IMR-90 (cell line): ENCODE data around the gene KEAP1. TPM values are rescaled to one million over a fixed set of nuclear protein-coding genes. Genes with fewer than 3 reads are reported as not detected.

Source experiments
- ATAC-seq: fragments of 200-7000 bp; cut with Tn5 transposase; 2 replicates; pipeline ENCODE4 v1.9.1; 2020; ENCODE audit warnings: low read depth, mild to moderate bottlenecking, moderate library complexity
- BruUV-seq: library from RNA; stranded (reverse); fragments of 400-500 nt; replicated peaks from 2 replicates; lab custom pipeline; 2021; lab: Mats Ljungman, UMichigan
- CTCF ChIA-PET: fragments of 300-600 bp; formaldehyde crosslinking; extraction: SDS; loops from one replicate; lab custom pipeline; 2021; ENCODE audit warnings: antibody characterized with exemption; lab: Yijun Ruan, JAX
- POLR2A ChIA-PET: fragments of 300-600 bp; sonication (Branson Sonifier 250); formaldehyde crosslinking; loops from one replicate; lab custom pipeline; 2022; ENCODE audit warnings: antibody characterized with exemption; ENCODE audit not compliant: unreplicated experiment; lab: Charles Lee
- DNase-seq: peaks from one replicate; pipeline ENCODE4 v3.0.0; 2013
- H2AFZ ChIP-seq: replicated peaks from 2 replicates; pipeline ENCODE3; 2013; ENCODE audit warnings: low read length, mild to moderate bottlenecking; ENCODE audit not compliant: poor library complexity
- H2AK5ac ChIP-seq: 2 replicates; pipeline ENCODE4 v1.6.1; 2013; ENCODE audit warnings: low read depth, low read length, inconsistent platforms
- H2AK9ac ChIP-seq: replicated peaks from 2 replicates; pipeline ENCODE3; 2013; ENCODE audit warnings: mild to moderate bottlenecking, low read depth, low read length, moderate library complexity; ENCODE audit not compliant: poor library complexity
- H2BK120ac ChIP-seq: 2 replicates; pipeline ENCODE4 v1.6.1; 2013; ENCODE audit warnings: low read depth, low read length, inconsistent platforms
- H2BK15ac ChIP-seq: 3 replicates; pipeline ENCODE4 v1.6.1; 2013; ENCODE audit warnings: low read depth, low read length, inconsistent platforms
- H2BK20ac ChIP-seq: 2 replicates; pipeline ENCODE4 v1.6.1; 2013; ENCODE audit warnings: low read depth, mild to moderate bottlenecking, inconsistent platforms, low read length, moderate library complexity
- H2BK5ac ChIP-seq: 2 replicates; pipeline ENCODE4 v1.6.1; 2013; ENCODE audit warnings: mild to moderate bottlenecking, low read depth, low read length, inconsistent platforms; ENCODE audit not compliant: poor library complexity, severe bottlenecking
- H3K14ac ChIP-seq: replicated peaks from 2 replicates; pipeline ENCODE4 v1.6.1; 2013; ENCODE audit warnings: low read depth, low read length, inconsistent platforms
- H3K18ac ChIP-seq: 2 replicates; pipeline ENCODE4 v1.6.1; 2013; ENCODE audit warnings: low read depth, low read length, control low read depth
- H3K23ac ChIP-seq: 2 replicates; pipeline ENCODE4 v1.6.1; 2013; ENCODE audit warnings: low read depth, low read length, inconsistent platforms
- H3K27ac ChIP-seq: 2 replicates; pipeline ENCODE4 v1.5.1; 2013; ENCODE audit warnings: mild to moderate bottlenecking, control low read depth, low read length; ENCODE audit not compliant: insufficient read depth
- H3K27me3 ChIP-seq: 2 replicates; pipeline ENCODE4 v1.6.1; 2013; ENCODE audit warnings: low read length; ENCODE audit not compliant: control insufficient read depth, insufficient read depth
- H3K36me3 ChIP-seq: 2 replicates; pipeline ENCODE4 v1.6.1; 2013; ENCODE audit warnings: low read length, mixed read lengths; ENCODE audit not compliant: control insufficient read depth, insufficient read depth
- H3K4ac ChIP-seq: 2 replicates; pipeline ENCODE4 v1.6.1; 2013; ENCODE audit warnings: low read depth, low read length, inconsistent platforms
- H3K4me1 ChIP-seq: 2 replicates; pipeline ENCODE4 v1.6.1; 2013; ENCODE audit warnings: low read length, mixed read lengths; ENCODE audit not compliant: control insufficient read depth, insufficient read depth
- H3K4me2 ChIP-seq: 2 replicates; pipeline ENCODE4 v1.6.1; 2013; ENCODE audit warnings: low read depth, mild to moderate bottlenecking, control low read depth, low read length, moderate library complexity
- H3K4me3 ChIP-seq: 2 replicates; pipeline ENCODE4 v1.5.1; 2013; ENCODE audit warnings: low read depth, mild to moderate bottlenecking, control low read depth, low read length, moderate library complexity; ENCODE audit not compliant: insufficient read depth
- H3K56ac ChIP-seq: 2 replicates; pipeline ENCODE4 v1.6.1; 2013; ENCODE audit warnings: low read length, inconsistent platforms; ENCODE audit not compliant: insufficient read depth; ENCODE audit errors: extremely low read depth
- H3K79me1 ChIP-seq, 2 experiments: 2 replicates each; pipeline ENCODE4 v1.6.1; 2013; ENCODE audit warnings: low read length in 2 of 2, inconsistent platforms in 1 of 2, low read depth in 1 of 2
- H3K9ac ChIP-seq: 2 replicates; pipeline ENCODE4 v1.6.1; 2013; ENCODE audit warnings: low read depth, low read length, control low read depth
- H3K9me1 ChIP-seq: 2 replicates; pipeline ENCODE4 v1.6.1; 2013; ENCODE audit warnings: low read length, inconsistent platforms; ENCODE audit not compliant: insufficient read depth
- H3K9me3 ChIP-seq: 2 replicates; pipeline ENCODE4 v1.6.1; 2013; ENCODE audit warnings: low read length; ENCODE audit not compliant: control insufficient read depth, insufficient read depth
- H4K20me1 ChIP-seq: 2 replicates; pipeline ENCODE4 v1.6.1; 2013; ENCODE audit warnings: low read length, inconsistent platforms; ENCODE audit not compliant: insufficient read depth
- H4K5ac ChIP-seq: 2 replicates; pipeline ENCODE4 v1.6.1; 2013; ENCODE audit warnings: mild to moderate bottlenecking, low read depth, low read length, control low read depth
- H4K8ac ChIP-seq, 2 experiments: 2 replicates each; pipeline ENCODE4 v1.6.1; 2013; ENCODE audit warnings: low read depth in 2 of 2, low read length in 2 of 2, control low read depth in 1 of 2, inconsistent platforms in 1 of 2
- H4K91ac ChIP-seq: 2 replicates; pipeline ENCODE4 v1.6.1; 2013; ENCODE audit warnings: low read depth, low read length, inconsistent platforms; ENCODE audit not compliant: insufficient read depth
- CTCF ChIP-seq: conservative IDR thresholded peaks from 2 replicates; pipeline ENCODE4 v1.5.1; 2012; ENCODE audit warnings: mild to moderate bottlenecking, low read depth, low read length, improper control_type of control experiment
- WGBS, 2 experiments: methylation state at CpG; one replicate each; pipeline versions ENCODE4 v1.1.5 to v1.1.7; 2013; ENCODE audit warnings: missing lambda C conversion rate in 2 of 2; ENCODE audit not compliant: insufficient read length in 1 of 2; ENCODE audit errors: extremely low coverage in 2 of 2; 5-methylcytosine and 5-hydroxymethylcytosine counted together
- dilution Hi-C: fragments of 300-500 bp; cut with HindIII; formaldehyde crosslinking; loops from one replicate; pipeline ENCODE4 v1.14.3; 2018; ENCODE audit warnings: low sequenced_read_pairs; ENCODE audit not compliant: unreplicated experiment
- in situ Hi-C: fragments of 300-500 bp; cut with MboI; formaldehyde crosslinking; loops from 3 replicates; pipeline ENCODE4 v1.14.3; 2019; ENCODE audit warnings: low sequenced_read_pairs, inconsistent platforms, mixed read lengths
- intact Hi-C: fragments of 100-400 bp; cut with micrococcal nuclease; formaldehyde crosslinking; loops from 2 replicates; pipeline ENCODE4 v1.10.0; 2022
- polyA plus RNA-seq, 3 experiments: library from polyadenylated mRNA; depleted of rRNA; stranded (reverse); fragments of >200 nt; gene quantifications; 2 replicates each; pipeline ENCODE4 v1.2.3, GENCODE V29; 2012; ENCODE audit warnings: low replicate concordance in 1 of 3
- total RNA-seq: library from RNA; depleted of rRNA; stranded (reverse); fragments of >200 nt; gene quantifications from 2 replicates; pipeline ENCODE4 v1.2.3, GENCODE V29; 2012

The KEAP1 gene
- total and polyA plus RNA-seq, 2 of the 4 experiments (the other 2 are of a cell fraction), result 63.4 to 81.6 TPM

GRCh38 chr19:10473192-10473591 is 30.0 kb downstream of the KEAP1 start:
- no peak for DNase-seq
- POLR2A ChIA-PET, result no interaction called here
- in situ Hi-C loops, result no loop called here

More at GRCh38 chr19:10473192-10473591, 30.0 kb downstream of the KEAP1 start:
- Histone ChIP-seq H2BK15ac (no peak overlapping the region), H2AK5ac (no peak overlapping the region), H3K9me3 (no peaks in the 10 kb centered on the region), H3K36me3 (no peaks in the 10 kb centered on the region), H2BK120ac (no peak overlapping the region), H3K4me1 (no peaks in the 10 kb centered on the region), H3K79me1 (no peaks in the 10 kb centered on the region), H3K56ac (no peak overlapping the region), H4K5ac (no peak overlapping the region), H3K23ac (no peak overlapping the region), H3K4me3 (no peak overlapping the region), H2AK9ac (no peak overlapping the region), H2BK20ac (no peak overlapping the region), H4K91ac (no peak overlapping the region), H3K27me3 (no peaks in the 10 kb centered on the region), H3K9me1 (no peaks in the 10 kb centered on the region), H3K14ac (no peak overlapping the region), H2BK5ac (no peak overlapping the region), H4K8ac (no peak overlapping the region), H3K18ac (no peak overlapping the region), H3K27ac (no peak overlapping the region), H3K9ac (no peak overlapping the region), H3K4ac (no peak overlapping the region), H4K20me1 (no peaks in the 10 kb centered on the region), H3K4me2 (no peak overlapping the region), H2AFZ (no peak overlapping the region)
- 67% methylated on average over 1 of the region's 5 CpGs; no CpG with 5 or more reads in 1 of the 2 experiments for WGBS, 2 experiments
- BruUV-seq, result no TSS peak
- no peak for TF ChIP-seq CTCF
- no peak for ATAC-seq
- CTCF ChIA-PET, result no interaction called here
- dilution Hi-C loops, result no loop called here
- intact Hi-C loops, result no loop called here
